NOMO-1 treated with dmso at 0.1 percent for 144 hours (cell line): ENCODE results near the gene PDS5B.
"Not testable (repeated sequence)": the region's sequence is repeated elsewhere in the genome, so short reads cannot be mapped to it uniquely, and the experiment has no call there.

Experiments used
- DNase-seq: peaks from one replicate; lab custom pipeline; 2025; ENCODE audit not compliant: unreplicated experiment; lab: John Stamatoyannopoulos, UW

The PDS5B gene

DNA sequence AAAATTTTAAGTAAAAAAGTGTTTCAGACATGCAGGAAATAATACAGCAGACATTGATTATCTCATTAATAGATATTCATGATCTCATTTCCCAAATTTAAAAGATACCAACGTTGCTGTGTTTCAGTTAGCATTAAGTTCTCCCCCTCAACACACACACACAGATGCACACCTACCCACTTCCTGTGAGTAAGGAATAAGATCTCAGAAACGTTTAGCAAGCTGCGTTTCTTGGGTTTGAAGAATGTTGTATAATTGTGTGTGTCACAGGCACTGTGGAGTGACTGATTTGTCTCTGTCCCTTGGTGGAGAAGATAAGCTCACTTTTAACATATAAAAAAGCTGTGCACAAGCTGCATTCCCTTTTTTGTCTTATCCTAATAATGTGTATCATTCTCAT, 196.8 kb downstream of the PDS5B start:
- DNase-seq = no peak

DNA sequence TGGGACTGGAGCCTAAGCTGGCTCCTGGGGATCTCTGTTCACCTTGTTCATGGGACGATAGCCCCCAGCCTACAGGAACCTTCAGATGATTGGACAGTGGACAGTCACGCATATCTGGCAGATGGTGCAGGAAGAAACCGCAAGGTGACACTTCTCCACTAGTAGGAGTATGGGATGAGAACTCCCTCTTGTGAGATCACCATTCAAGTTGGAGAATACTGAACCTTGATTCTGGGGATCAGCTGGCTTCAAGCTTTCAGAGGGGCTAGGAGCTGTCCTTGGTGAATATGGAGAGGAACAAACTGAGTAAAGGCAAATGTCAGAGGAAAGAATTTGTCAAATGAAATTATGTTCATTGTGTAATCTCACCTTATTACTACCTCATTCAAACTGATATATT, 204.5 kb downstream of the PDS5B start:
- DNase-seq = no peak

DNA sequence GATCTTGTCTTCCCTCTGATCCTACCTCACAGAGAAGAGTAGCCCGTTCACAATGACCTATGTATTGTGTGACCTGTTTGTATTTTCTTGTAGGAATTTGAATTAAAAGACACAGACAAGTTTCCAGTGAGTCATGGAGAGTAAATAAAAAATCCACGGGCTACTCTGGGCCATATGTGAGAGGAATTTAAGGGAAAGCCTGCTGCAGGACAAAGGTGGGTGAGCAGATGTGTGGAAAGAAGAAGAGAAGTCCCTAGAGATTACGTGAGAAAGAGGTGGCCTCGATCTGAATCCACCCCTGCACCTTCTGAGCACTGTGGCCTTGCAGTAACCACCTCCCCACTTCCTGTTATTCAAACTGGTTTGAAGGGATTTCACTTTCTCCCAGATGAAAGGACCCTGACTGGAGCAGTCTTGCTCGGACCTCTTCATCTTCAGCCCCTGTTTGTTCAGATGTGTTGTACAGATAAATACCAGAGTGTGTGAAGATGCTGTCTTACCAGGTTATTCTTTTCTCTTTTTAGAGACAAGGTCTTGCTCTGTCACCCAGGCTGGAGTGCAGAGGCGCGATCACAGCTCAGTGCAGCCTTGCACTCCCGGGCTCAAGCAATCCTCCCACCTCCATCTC, 205.4 kb downstream of the PDS5B start:
- no peak for DNase-seq

DNA sequence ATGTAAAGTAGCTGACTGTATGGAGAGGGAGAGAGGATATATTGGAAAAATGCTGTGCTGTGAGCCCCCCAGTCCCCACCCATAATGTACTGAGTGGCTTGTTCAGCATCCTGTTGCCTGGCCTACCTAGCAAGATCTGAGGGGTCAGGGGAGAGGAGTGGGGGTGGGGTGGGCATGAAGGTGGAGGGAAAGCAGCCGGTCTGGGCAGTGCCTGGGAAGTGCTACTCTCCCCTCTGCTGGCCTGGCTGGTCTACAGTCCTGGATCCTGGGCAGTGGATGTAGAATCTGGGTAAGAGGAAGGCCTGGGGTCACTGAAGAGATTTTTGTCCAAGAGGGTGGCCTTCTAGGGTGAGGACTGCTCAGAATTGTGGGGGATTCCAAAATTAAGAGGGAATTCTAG, 210.5 kb downstream of the PDS5B start:
- DNase-seq = no peak

DNA sequence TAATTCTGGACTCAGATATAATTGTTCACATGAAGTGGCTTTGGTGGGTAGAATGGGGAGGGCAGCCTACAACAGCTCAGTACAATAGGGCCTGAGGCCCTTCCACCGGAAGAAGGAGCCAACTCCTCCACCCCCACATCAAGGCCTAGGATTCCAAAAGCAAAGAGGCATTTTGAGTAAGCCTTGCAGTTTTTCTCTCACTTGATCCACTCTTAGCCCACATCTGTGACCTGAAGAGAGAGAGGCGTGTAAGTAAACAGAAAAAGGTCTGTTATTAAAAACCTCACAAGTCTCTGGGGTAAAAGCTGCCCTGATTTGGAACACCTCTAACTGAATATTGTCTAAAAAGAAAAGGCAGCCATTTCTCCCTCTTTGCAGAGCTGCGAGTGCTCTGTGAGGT, 215.9 kb downstream of the PDS5B start:
- DNase-seq = no peak

DNA sequence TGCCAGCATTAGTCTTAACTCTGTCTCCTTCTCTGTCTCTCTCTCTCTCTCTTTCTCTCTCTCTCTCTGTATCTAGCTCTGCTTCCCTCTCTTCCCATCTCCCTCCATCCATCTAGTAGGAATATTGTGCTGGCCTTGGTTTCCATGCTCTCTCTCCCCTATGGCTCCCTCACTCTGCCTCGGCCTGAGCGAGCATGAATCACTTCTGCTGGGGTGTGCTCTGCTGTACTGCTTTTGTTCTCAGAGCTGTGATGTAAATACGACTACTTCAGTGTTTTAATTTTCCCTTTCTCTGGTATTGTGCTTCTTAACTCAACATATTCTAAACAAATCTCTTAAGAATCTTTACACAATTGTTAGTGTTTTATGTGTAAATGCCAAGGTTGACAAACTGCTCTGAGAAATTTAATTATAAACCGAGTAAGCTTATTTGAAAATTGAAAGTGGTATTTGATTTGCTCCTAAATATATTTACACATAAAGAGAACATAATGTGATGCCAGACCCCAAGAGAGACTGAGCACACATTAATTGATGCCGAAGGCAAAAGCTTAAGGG, 218.5 kb downstream of the PDS5B start:
- no peak for DNase-seq

DNA sequence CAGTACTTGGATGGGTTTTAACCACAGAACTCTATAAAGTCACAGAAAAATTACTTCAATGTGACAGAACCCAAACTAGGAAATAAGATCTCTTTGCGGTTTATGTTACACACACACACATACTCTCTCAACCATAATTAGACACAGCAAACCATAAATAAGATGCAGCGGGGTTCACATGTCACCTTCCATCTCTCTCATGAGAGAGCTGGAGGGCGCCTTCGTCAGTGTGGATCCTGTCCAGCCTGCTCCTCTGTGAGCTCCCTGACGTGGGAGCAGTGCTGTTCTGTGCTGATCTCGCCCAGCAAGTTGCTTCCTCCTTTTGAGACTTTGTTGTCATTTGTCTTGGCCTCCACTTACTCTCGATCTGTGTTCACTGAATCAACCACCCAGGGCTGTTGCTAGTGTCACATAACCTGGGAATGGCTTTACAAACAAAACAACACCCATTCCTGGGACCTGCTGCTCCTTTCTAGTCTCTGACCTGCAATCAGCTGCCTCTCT, 225.1 kb downstream of the PDS5B start:
- DNase-seq = peak; percentile 89

DNA sequence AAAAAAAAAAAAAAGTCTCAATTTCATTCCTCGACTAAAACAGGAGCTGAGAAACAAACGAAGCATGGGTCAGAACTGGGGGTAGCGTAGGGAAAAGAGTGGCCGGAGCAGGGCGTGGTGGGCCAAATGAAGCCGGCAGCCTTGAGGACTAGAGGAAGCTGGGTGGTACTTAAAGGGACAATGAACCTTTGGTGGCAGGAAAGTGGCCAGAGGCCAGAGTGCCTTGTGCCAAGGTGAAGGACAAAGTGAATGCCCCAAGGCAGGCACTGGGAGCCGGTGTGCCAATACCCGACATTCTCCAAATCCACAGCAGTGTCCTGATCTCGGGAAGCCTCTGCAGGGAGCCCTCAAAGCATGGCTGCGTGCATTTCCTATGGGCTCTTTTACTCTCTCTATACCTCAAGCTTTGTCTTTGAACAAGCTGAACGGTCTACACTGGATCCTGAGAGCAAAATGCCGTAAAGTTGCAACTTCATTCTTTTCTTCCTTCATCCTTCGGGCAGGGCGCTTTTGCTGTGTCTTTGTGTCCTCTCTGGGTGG, 235.0 kb downstream of the PDS5B start:
- no peak for DNase-seq

DNA sequence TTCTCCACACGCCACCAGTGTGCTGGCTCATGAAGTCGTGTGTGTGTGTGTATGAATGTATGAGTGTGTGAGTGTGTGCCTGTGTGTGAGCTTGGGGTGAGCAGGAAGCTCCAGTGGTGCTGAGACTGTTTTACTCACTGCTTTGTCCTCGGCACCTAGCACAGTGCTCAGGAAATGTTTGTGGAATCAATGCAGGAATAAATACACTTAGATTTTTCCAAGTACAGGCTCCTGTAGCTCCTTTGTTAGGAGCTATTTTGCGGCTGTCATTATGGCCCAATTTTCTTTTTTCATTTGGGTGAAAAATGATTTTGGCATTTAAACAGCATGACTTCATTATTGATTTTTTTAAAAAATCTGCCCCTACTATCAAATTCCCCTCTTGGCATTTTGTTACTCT, 236.5 kb downstream of the PDS5B start:
- no peak for DNase-seq

DNA sequence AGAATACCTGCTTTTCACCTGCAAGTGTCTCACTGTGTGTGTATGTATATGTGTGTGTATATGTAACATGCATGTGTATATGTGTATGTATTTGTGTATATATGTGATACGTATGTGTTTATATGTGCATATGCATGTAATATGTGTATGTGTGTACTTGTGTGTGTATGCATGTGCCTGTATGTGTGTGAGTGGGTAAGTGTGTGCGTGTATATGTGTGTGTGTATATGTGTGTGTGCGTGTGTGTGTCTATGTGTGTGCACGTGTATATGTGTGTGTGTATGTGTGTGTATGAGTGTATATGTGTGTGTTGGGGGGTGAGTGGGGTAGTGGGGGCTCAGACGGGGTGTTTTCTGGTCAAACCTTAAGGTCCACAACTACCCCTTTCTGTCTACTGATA, 237.3 kb downstream of the PDS5B start:
- no peak for DNase-seq

DNA sequence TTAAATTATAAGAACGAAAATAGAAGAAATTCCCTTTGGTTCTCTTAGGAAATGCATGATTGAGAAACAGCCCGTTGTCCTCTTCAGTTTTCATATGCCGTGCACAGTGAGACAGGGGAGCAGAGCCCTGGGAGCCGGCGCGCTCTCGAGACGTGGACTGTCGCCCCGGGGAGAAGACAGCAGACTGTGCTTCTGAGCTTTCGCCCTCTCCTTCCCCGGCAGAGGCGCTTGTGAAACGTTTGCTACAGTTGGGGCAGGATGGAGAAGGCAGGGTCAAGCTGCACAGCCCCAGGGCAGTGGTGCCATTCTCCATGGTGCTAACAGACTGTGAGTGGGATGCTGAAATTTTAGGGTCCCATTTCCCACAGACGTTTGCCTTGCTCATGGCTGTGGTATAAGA, 237.8 kb downstream of the PDS5B start:
- DNase-seq = no peak

DNA sequence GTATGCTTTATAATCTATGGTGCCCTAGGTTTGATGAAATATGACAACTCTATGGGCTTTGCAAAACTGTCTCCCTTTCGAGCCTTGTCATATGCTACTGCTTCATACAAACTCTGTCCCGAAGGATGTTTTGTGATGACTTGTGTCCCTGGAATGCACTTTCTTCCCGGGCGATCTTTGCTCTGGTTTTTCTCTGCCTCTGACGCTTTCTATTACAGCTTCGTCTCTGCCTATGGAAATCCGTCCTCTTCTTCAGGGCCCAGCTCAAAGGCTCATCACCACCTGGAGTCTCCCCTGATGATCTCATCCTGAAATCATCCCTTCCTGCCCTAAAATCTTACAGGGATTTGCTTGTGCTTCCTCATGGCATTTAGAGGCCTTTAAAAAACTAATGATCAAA, 238.4 kb downstream of the PDS5B start:
- no peak for DNase-seq

DNA sequence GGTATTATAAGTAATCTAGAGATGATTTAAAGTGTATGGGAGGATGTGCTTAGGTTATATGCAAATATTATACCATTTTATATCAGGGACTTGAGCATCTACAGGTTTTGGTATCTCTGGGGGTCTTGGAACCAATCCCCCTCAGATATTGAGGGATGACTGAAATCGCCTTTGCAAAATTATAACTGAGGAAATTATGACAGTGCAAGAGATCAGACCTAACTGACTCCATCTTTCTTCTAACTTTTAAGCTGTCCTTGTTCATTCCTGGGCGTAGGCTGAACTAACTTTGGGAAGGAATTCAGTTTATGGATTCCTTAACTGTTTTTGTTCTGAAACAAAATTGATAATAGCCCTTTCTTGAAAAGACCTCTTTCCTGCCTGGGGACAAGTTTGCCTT, 239.2 kb downstream of the PDS5B start:
- DNase-seq = no peak

DNA sequence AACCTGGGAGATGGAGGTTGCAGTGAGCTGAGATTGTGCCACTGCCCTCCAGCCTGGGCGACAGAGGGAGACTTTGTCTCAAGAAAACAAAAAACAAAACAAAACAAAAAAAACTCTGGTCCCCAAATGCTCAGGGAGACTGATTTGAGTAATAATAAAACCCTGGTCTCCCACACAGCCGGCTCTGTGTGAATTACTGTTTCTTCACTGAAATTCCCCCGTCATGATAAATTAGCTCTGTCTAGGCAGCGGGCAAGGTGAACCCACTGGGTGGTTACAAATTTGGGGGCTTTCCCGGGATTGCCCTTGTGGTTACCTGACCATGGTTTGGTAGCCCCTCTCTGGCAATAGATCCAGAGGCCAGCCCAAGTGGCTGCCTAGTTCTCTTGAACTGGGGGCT, 240.1 kb downstream of the PDS5B start:
- DNase-seq = not testable (repeated sequence)
